ENCODE data around the gene CNP.

The CNP gene

GRCh38 chr17:41943492-41943891 lies 23.1 kb upstream of the CNP start:
- DNase-seq (ENCODE audit: low read depth) = no peak
- TF ChIP-seq, protein P1, sequence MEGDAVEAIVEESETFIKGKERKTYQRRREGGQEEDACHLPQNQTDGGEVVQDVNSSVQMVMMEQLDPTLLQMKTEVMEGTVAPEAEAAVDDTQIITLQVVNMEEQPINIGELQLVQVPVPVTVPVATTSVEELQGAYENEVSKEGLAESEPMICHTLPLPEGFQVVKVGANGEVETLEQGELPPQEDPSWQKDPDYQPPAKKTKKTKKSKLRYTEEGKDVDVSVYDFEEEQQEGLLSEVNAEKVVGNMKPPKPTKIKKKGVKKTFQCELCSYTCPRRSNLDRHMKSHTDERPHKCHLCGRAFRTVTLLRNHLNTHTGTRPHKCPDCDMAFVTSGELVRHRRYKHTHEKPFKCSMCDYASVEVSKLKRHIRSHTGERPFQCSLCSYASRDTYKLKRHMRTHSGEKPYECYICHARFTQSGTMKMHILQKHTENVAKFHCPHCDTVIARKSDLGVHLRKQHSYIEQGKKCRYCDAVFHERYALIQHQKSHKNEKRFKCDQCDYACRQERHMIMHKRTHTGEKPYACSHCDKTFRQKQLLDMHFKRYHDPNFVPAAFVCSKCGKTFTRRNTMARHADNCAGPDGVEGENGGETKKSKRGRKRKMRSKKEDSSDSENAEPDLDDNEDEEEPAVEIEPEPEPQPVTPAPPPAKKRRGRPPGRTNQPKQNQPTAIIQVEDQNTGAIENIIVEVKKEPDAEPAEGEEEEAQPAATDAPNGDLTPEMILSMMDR (IDR thresholded peaks at IDR 0.05; ENCODE audit: insufficient read depth, low read depth, low read length, missing control alignments) = no peak
- no peak overlapping the region for H3K4me3 ChIP-seq (ENCODE audit: low read length)

DNA sequence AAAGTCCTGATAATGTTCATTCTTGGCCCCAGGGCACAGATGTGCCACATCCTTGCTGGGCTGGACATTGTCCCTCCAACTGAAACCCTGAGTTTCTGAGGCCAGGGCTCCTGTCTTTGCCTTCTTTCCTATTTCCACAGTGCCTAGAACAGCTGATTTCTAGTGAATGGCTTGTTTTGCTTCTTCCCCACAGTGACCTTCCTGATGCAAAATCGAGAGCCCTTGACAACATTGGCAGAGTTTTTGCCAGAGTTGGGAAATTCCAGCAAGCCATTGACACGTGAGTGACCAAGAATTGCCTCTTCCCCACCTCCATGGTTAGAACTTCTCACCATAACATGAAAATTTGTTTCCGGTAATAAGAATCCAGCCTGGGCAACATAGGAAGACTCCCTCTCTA lies 21.7 kb upstream of the CNP start:
- H3K4me3 ChIP-seq (ENCODE audit: low read length) = no peak overlapping the region
- TF ChIP-seq, protein P1 (IDR thresholded peaks at IDR 0.05; ENCODE audit: insufficient read depth, low read depth, low read length, missing control alignments) = no peak
- no peak for DNase-seq (ENCODE audit: low read depth)

- no peak overlapping the region for H3K4me3 ChIP-seq (ENCODE audit: low read length)
- no peak for DNase-seq (ENCODE audit: low read depth)
- TF ChIP-seq, protein P1 (IDR thresholded peaks at IDR 0.05; ENCODE audit: insufficient read depth, low read depth, low read length, missing control alignments) = no peak
These were observed 17.7 kb upstream of the CNP start for GRCh38 chr17:41948762-41949460.

GRCh38 chr17:41956522-41956921 lies 10.1 kb upstream of the CNP start:
- TF ChIP-seq, protein P1 (IDR thresholded peaks at IDR 0.05; ENCODE audit: insufficient read depth, low read depth, low read length, missing control alignments) = no peak
- DNase-seq (ENCODE audit: low read depth) = no peak
- no peak overlapping the region for H3K4me3 ChIP-seq (ENCODE audit: low read length)

GRCh38 chr17:41957031-41957868 lies 9.3 kb upstream of the CNP start:
- no peak overlapping the region for H3K4me3 ChIP-seq (ENCODE audit: low read length)
- DNase-seq (ENCODE audit: low read depth) = no peak
- TF ChIP-seq, protein P1 (IDR thresholded peaks at IDR 0.05; ENCODE audit: insufficient read depth, low read depth, low read length, missing control alignments) = no peak

- TF ChIP-seq, protein P1 (IDR thresholded peaks at IDR 0.05; ENCODE audit: insufficient read depth, low read depth, low read length, missing control alignments) = no peak
- no peak overlapping the region for H3K4me3 ChIP-seq (ENCODE audit: low read length)
These were observed 8.6 kb upstream of the CNP start for GRCh38 chr17:41957869-41958439.

More at GRCh38 chr17:41957869-41958439, 8.6 kb upstream of the CNP start:
- no peak for DNase-seq (ENCODE audit: low read depth)

Measured in epithelial cell of esophagus (primary cell).